ENCODE data around the gene MORN5. TPM values are rescaled to one million over a fixed set of nuclear protein-coding genes. Genes with fewer than 3 reads are reported as not detected.

Gene MORN5
- total RNA-seq, 1 donor = not detected

DNA sequence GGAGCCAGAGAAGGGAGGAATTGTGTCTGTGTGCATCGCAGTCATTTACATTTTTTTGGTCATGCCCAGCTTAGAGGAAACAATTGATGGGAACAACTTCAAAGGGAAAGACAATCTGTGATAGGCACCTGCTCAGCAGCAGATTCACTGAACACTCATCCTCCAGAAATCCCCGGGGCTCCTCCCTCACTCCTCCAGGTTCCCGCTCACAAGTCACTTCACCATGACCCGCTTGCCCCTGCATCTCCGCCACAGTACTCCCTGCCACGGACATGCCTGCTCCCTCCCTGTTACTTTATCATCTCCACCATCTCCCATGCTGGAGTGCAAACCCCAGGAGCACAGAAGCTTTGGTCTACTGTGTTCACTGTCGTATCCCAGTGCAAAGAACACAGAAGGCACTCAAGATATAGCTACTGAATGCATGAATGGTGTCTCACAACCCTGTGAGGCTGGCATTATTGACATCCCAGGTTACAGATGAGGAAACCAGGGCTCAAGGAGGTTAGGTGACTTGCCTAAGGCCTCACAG lies 52.8 kb downstream of the MORN5 start:
- TF ChIP-seq, protein P1, sequence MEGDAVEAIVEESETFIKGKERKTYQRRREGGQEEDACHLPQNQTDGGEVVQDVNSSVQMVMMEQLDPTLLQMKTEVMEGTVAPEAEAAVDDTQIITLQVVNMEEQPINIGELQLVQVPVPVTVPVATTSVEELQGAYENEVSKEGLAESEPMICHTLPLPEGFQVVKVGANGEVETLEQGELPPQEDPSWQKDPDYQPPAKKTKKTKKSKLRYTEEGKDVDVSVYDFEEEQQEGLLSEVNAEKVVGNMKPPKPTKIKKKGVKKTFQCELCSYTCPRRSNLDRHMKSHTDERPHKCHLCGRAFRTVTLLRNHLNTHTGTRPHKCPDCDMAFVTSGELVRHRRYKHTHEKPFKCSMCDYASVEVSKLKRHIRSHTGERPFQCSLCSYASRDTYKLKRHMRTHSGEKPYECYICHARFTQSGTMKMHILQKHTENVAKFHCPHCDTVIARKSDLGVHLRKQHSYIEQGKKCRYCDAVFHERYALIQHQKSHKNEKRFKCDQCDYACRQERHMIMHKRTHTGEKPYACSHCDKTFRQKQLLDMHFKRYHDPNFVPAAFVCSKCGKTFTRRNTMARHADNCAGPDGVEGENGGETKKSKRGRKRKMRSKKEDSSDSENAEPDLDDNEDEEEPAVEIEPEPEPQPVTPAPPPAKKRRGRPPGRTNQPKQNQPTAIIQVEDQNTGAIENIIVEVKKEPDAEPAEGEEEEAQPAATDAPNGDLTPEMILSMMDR (IDR thresholded peaks at IDR 0.05; ENCODE audit: insufficient read depth, low read length) = no peak
- H3K4me3 ChIP-seq (ENCODE audit: low read depth, low read length) = no peak overlapping the region
- no peak for DNase-seq (ENCODE audit: low read depth)

DNA sequence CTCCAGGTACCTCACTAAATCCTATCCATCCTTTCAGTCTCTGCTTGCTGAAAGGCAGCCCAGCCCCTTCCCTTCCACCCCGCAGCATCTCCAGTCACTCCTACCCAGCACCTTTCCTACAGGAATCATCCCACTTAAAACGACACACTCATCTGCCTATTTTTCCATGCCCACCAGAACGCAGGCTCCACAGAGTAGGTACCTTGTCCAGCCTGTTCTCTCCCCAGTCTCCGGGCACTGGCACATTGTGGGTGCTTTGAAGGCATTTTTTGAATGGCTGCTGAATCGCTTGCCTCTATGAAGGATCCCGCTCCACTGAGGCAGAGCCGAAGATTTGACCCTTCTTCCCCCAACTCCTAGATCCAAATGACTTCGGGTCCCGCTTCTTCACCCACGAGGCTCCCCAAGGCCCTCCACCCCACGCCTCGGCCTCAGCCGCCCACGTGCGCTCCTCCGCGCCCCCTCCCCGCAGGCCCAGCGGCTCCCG lies 53.4 kb downstream of the MORN5 start:
- DNase-seq (ENCODE audit: low read depth) = no peak
- TF ChIP-seq, protein P1 (IDR thresholded peaks at IDR 0.05; ENCODE audit: insufficient read depth, low read length) = no peak
- H3K4me3 ChIP-seq (ENCODE audit: low read depth, low read length) = no peak overlapping the region

DNA sequence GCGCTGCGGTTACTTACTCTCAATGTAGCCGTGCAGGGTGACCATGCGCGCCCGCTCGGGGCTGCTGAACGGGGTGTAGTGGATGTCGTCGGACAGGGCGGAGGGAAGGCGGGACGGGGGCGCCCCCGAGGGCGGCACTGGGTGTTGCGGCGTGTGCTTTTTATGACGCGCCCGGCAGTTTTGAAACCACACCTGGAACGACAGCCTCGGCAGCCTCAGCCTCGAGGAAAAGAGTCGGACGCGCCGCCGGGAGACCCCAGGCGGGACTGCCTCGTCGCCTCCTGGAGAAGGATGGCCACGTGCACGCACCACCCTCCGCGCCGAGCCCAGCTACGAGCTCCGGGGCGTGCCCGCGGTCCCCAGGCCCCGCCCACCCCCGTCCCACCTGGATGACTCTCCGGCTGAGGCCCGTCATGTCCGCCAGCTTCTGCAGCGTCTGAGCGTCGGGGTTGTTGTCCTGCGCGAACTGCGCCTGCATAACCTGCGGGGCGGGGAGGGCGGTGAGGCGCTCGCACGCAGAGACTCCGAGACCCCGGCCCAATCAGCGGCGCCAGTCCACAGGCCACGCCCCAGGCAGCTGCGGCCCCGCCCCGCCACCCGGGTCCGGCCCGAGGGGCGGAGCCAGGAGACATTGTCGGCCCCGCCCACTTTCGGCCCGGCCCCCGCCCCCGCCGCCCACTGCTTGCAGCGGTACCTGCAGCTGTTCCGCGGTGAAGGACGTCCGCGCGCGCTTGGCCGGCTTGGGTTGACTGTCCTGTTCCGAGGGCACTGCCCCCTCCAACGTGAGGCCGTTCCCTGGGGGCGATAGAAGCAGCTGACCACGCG lies 54.1 kb downstream of the MORN5 start:
- TF ChIP-seq, protein P1 (IDR thresholded peaks at IDR 0.05; ENCODE audit: insufficient read depth, low read length) = no peak
- no peak for DNase-seq (ENCODE audit: low read depth)
- peak overlapping the region; percentile 48 for H3K4me3 ChIP-seq (ENCODE audit: low read depth, low read length)

DNA sequence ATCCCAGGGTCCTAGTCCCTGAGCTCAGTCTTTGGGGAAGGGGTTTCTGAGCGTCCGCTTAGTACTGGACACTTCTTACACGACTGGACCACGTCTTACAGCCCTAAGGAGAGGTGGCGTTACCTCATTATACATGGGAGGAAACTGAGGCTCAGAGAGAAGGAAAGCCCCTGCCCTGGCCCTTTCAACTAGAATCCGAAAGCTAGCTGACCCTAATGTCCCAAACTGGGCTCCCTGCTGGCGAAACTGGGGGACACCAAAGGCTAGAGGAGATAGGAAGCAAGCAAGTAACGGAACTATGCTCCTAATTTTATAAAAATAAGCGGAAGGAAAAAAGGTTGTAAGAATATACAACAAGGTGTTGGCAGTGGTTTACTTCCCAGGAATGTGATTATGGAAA lies 54.8 kb downstream of the MORN5 start:
- no peak for DNase-seq (ENCODE audit: low read depth)
- H3K4me3 ChIP-seq (ENCODE audit: low read depth, low read length) = no peak overlapping the region
- TF ChIP-seq, protein P1 (IDR thresholded peaks at IDR 0.05; ENCODE audit: insufficient read depth, low read length) = no peak

DNA sequence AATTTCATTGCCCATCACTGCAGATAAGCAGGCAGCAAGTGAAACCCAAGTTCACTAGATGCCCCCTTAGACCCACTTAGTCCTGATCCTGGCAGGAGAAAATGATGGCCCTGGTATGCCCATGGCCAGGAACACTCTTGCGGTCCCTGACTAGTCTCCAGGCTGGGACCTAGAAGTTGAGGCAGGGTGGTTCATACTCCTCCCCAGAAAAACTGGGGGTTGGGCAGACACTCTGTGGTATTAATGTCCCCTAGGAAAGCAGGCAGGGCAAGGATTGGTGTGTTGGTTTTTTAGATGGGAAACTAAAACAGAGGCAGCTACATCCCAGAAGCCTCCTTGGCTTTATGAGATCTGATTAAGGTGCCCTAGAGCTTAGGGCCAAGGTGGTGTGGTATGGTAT lies 56.0 kb downstream of the MORN5 start:
- TF ChIP-seq, protein P1 (IDR thresholded peaks at IDR 0.05; ENCODE audit: insufficient read depth, low read length) = no peak
- H3K4me3 ChIP-seq (ENCODE audit: low read depth, low read length) = no peak overlapping the region
- no peak for DNase-seq (ENCODE audit: low read depth)

DNA sequence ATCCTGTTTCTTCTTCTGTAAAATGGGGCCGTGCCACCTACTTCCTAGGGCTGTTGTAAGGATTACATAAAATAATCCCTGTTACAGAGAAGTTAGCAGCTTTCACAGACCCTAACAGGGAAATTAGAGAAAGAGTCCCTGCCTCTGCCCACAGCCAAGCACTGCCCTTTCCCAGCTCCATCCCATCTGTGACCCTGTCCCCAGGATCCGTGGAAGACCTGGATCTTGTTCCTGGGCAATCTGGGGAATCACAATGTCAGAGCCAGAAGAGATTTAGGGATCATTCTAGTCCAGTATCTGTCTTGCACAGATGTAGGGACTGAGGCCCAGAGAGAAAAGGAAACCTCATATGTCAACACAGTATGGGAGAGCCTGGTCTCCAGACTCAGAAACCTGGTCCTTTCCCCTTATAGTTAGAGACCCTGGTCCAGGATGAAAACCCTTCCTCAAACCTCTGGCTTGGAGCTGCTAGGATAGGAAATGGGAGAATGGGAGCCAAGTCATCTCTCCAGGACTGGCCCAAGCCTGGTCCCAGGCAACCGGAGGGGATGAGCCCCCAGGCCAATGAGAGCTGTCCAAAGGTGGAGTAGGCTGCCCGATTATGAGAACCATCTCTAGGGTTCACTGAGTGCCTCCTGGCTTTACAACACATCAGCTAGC lies 56.6 kb downstream of the MORN5 start:
- DNase-seq (ENCODE audit: low read depth) = no peak

More for the DNA sequence above, 56.6 kb downstream of the MORN5 start:
- TF ChIP-seq, protein P1 (IDR thresholded peaks at IDR 0.05; ENCODE audit: insufficient read depth, low read length) = no peak
- H3K4me3 ChIP-seq (ENCODE audit: low read depth, low read length) = no peak overlapping the region

Measured in fibroblast of the aortic adventitia (primary cell).